HuH-7 (cell line): ENCODE measurements around the gene GPR87.
A peak's percentile ranks its signal among the peaks of the same experiment; 100 is the strongest.

ENCODE experiments used
- DNase-seq: peaks from one replicate; pipeline ENCODE4 v3.0.0; 2011; ENCODE audit warnings: low spot score

The GPR87 gene

DNA sequence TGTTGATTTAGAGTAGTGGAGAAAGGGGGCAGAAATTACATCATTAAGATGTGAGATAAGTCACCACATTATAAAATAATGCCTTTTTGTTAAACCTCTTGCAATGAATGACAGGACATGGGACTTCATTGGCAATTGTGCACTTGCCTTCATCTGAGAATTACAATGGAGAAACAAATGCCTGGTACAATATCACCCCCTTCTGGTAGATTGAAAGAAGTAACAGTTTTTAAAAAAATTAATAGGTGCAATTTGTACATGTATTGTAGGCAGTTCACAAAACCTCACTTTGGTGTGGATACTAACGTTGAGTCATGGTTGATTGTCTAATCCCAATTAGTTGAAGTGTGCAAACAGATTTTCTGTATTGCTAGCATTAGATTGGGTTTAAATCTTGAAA, 33.7 kb downstream of the GPR87 start:
- peak; percentile 10 for DNase-seq

DNA sequence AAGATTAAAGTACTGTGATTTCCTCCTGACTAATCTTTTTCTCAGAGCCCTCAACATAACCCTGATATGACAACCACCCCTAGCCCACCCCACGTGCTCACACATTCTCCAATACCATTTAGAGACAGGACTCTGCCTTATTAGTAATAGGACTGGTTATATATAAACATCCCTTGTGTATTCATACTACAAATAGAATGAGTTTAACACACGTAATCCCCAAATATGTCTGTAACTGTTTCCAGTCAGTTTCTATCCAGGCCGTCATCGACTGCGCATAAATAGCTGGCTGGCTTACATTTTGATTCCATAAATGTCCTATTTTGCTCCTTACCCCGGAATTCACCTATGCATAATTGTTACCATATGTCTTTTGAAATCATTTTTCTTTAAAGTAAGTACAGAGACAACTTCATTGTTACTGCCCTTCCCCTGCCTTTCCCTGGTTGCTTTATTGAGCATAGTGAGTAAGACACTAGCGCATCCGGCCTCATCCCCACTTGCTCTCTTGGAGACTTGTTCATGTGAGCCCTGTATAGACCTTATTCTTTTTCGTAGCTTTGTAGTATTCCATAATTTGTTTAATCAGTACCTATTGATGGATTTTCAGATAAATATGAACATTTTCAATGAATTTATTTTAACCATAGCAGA, 34.8 kb downstream of the GPR87 start:
- DNase-seq = no peak

DNA sequence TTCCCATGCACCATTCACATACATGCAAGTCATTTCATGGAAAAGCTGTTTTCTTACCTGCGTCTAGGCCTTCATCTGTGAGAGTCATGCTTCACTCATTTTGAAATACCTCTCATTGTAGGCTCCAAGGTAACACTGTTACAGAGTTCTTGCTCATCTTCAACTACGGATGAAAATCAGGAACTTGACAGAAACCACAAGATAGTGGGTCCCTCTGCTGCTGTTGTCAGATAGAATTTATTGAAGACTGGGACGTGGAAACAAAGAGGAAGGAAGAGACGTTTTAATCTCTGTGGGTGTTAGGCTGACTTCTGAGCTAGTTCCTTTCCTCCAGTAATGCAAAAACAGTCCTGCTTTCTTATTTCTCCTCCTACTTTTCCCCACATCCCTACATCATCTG, 38.4 kb downstream of the GPR87 start, which contains the start of gene P2RY14:
TSS of gene P2RY14 (minus strand) at position 313 of the 400 bp plus-strand sequence. CDS start 64,226 bp downstream, outside the sequence.
- DNase-seq = no peak

- no peak for DNase-seq
Measured at GRCh38 chr3:151276687-151277042, 40.0 kb downstream of the GPR87 start.

- no peak for DNase-seq
Measured at GRCh38 chr3:151276038-151276686, 40.5 kb downstream of the GPR87 start.

DNA sequence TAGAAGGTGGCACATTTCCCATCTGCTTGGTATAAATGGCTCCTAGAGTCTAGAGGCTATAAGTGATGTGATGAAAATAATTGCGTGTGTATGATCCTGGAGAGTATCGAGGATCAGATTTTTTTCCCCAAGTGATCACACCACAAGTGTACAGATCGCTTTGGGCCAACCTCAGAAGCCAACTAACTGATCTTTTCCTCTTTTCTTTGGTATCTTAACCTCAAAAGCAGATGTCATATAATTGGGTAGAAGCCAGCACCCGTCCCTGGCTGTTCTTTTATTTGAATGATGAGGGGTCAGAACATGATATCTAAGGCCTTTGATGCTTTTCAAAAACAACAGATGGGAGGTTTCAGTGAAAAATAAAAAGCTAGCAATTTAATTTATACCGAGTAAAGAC, 41.5 kb downstream of the GPR87 start:
- no peak for DNase-seq

GRCh38 chr3:151269631-151270030, 47.0 kb downstream of the GPR87 start:
- DNase-seq = no peak

GRCh38 chr3:151268267-151269235, 48.1 kb downstream of the GPR87 start:
- no peak for DNase-seq

DNA sequence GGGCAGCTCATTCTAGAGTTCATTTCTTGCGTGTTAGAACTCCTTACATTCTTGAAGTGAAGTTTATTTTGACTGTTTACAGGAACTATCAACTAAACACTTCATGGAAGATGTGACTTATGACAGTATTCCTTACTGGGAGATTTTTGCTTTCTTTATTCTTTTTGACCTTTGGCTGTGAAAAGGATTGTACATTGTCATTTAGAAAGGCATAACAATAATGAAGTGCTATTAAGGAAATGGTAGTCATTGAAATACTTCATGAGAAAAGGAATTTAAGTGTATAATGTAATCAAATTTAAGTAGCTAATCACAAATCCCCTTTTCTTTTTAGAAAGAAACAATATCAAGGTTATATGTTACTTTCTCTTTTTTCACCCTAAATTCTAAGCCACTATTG, 49.6 kb downstream of the GPR87 start:
- DNase-seq = no peak

- DNase-seq = no peak
Measured at GRCh38 chr3:151265866-151266265, 50.8 kb downstream of the GPR87 start.

GRCh38 chr3:151265166-151265565, 51.5 kb downstream of the GPR87 start:
- no peak for DNase-seq

GRCh38 chr3:151264605-151265004, 52.0 kb downstream of the GPR87 start:
- no peak for DNase-seq

DNA sequence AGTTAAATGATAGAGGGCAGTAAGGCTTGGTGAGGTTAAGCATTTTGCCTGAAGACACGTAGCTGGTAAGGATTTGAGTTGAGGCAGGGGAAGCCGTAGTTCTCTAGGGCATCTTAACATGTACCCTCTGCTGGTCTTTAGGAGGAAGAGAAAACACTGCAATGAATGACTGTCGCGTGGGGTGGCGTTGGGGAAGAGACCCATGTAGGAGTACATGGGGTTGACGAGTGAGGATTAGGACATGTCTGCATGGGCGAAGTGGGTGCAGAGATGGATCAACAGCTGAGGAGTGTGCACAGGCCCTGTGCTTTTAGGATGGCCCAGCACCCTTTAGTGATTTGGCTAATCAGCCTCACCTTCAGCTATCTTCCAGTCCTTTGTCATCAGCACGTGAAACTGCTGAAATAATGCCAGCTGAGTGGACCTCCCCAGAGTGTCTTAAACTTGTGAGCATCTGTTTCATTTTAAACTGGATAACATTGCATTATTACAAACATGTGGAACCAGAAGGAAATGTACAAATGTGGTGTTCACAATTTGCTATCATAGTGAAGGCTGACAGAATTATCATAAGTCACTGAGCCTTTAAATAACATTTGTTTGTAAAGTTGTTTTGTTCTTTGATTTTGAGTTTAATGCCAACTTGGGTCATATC, 53.6 kb downstream of the GPR87 start:
- no peak for DNase-seq

DNA sequence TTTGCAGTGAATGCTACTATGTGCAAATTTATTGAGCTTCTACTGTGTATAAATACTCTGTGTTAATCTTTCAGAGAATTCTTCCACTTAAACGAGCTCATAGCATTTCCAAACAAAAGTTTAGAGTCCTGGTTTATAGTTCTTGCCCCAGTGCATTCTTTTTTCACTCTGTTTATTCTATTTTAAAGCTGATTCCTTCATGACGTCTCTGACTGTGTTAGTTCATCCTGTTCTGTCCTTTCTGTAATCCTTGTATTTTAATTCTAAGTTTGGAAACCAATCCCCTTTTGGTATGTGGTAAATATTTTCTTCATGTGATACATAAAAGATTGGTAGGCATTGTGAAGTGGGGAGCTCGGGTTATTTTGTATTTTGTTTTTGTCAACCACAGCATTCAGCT, 57.0 kb downstream of the GPR87 start:
- no peak for DNase-seq

DNA sequence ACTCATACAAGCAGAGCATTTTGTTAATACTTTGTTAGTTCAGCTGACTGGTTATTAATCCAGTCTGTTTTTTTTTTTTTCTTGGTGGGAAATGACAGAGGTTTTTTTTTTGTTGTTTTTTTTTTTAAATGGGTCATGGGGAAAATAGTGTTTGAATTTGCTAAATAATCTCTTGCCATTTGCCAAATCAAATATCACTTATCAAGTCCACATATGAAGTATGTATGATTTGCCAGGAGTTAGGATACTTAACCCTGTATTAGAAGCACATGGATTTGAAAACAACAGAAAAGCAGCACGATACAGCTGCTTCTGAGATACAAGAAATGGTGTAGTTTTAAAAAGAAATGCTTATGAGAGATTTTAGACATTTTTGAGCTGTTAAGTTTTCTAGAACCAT, 59.9 kb downstream of the GPR87 start:
- DNase-seq = no peak

- DNase-seq = no peak
Measured at GRCh38 chr3:151248772-151249337, 67.8 kb downstream of the GPR87 start.
